Measurements from ENCODE around the gene C1orf115. TPM values are rescaled to one million over a fixed set of nuclear protein-coding genes. Genes with fewer than 3 reads are reported as not detected.
"Not testable (repeated sequence)": the region's sequence is repeated elsewhere in the genome, so short reads cannot be mapped to it uniquely, and the experiment has no call there.

Gene C1orf115
- total RNA-seq, 1 donor from 2014 or later: 9.4 TPM

DNA sequence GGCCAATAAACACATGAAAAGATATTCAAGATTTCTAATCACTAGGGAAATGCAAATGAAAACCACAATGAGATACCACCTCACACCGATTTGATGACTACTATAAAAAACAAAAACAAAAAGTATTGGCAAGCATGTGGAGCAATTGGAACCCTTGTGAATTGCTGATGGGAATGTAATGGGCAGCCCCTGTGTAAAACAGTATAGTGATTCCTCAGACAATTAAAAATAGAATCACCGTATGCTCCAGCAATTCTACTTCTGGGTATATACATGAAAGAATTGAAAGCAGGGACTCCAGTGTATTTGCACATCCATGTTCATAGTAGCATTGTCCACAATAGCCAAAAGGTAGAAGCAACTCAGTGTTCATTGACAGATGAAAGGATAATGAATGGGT lies 12.9 kb upstream of the C1orf115 start:
- Histone ChIP-seq H3K9me3 (ENCODE audit: control insufficient read depth in 3 of 3, low read length in 3 of 3) (no peaks in the 10 kb centered on the region), H3K27ac (ENCODE audit: low read depth, low read length) (no peak overlapping the region), H3K4me1 (ENCODE audit: control insufficient read depth in 3 of 3, insufficient read depth in 3 of 3, low read length in 3 of 3) (peaks cover 0 to 2% (median 0%) of the 10 kb centered on the region in 3 donors), H3K4me3 (ENCODE audit: low read length in 3 of 3) (no peak overlapping the region), H3K9ac (ENCODE audit: low read depth in 1 of 3, low read length in 3 of 3) (no peak overlapping the region), H3K27me3 (ENCODE audit: control insufficient read depth in 3 of 3, insufficient read depth in 3 of 3, low read length in 3 of 3) (no peaks in the 10 kb centered on the region), H3K36me3 (ENCODE audit: control insufficient read depth in 3 of 3, insufficient read depth in 3 of 3, low read length in 3 of 3) (no peaks in the 10 kb centered on the region)

DNA sequence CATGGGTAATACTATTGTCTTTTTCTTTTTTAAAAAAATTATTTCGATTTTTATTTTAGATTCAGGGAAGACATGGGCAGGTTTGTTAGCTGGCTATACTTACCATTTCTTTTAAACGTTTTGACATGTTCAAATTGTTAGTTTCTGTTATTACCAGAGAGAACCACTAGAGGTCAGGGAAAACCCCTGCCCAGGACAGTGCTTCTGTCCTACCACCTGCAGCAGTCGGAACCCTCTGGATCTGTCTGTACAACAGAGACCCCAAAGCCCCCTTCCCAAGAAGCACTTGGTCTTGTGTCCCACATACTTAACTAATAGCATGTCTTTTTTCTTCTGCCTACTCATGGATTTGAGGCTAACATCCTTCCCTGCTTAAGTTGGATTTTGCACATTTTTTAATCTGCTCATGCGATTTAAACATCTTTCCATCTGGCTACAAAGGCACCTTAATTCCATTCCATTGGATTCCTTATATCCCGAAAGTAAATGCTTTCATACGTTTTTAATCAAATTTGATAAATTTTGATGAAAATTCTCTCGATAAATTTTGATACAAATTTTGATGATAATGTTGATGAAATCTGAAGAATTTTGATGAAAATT lies 10.0 kb upstream of the C1orf115 start:
- H3K27ac ChIP-seq (ENCODE audit: low read depth, low read length): no peak overlapping the region
- H3K27me3 ChIP-seq (ENCODE audit: control insufficient read depth in 3 of 3, insufficient read depth in 3 of 3, low read length in 3 of 3): no peaks in the 10 kb centered on the region
- H3K9me3 ChIP-seq (ENCODE audit: control insufficient read depth in 3 of 3, low read length in 3 of 3): no peaks in the 10 kb centered on the region

GRCh38 chr1:220681220-220681880 lies 8.8 kb upstream of the C1orf115 start:
- Histone ChIP-seq H3K9ac (ENCODE audit: low read depth in 1 of 3, low read length in 3 of 3) (no peak overlapping the region), H3K9me3 (ENCODE audit: control insufficient read depth in 3 of 3, low read length in 3 of 3) (no peaks in the 10 kb centered on the region)

More for the DNA sequence above, 10.0 kb upstream of the C1orf115 start:
- Histone ChIP-seq H3K9ac (ENCODE audit: low read depth in 1 of 3, low read length in 3 of 3) (no peak overlapping the region), H3K4me1 (ENCODE audit: control insufficient read depth in 3 of 3, insufficient read depth in 3 of 3, low read length in 3 of 3) (peaks cover 0 to 2% (median 0%) of the 10 kb centered on the region in 3 donors), H3K36me3 (ENCODE audit: control insufficient read depth in 3 of 3, insufficient read depth in 3 of 3, low read length in 3 of 3) (no peaks in the 10 kb centered on the region), H3K4me3 (ENCODE audit: low read length in 3 of 3) (no peak overlapping the region)

DNA sequence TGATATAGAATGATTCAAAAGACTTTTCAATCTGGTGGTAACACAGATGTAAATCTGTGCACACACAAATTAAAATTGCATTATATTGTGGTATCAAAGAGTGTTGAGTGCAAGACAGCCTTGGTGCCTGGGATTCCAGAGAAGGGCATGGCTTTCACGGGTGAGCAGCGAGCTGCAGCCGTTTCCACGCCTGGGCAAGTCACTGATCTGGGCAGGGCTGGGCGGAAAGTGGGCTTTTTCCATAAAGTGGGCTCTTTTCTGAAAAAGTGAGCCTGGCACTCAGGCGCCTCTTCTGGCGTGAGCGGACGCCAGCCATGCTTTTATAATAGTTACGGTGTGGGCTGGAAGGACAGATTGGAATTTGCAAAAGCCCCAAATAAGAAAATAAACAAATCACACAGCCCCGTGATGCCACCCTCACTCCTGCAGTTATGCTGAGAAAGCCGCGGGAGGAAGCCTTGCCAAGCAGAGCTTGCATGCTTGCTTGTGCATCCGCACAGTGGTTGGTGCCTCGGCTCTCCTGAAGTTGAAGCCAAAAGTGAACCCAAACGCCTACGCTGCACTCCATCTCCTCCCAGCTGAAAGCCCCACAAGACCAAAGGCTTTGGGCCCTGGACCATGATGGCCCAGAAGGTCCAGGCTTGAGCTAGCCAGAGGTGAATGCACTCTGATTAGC lies 7.1 kb upstream of the C1orf115 start:
- H3K27ac ChIP-seq (ENCODE audit: low read depth, low read length): no peak overlapping the region
- no peak overlapping the region for H3K4me3 ChIP-seq (ENCODE audit: low read length in 3 of 3)
- H3K27me3 ChIP-seq (ENCODE audit: control insufficient read depth in 3 of 3, insufficient read depth in 3 of 3, low read length in 3 of 3): no peaks in the 10 kb centered on the region
- no peaks in the 10 kb centered on the region for H3K9me3 ChIP-seq (ENCODE audit: control insufficient read depth in 3 of 3, low read length in 3 of 3)
- H3K9ac ChIP-seq (ENCODE audit: low read depth in 1 of 3, low read length in 3 of 3): no peak overlapping the region
- H3K36me3 ChIP-seq (ENCODE audit: control insufficient read depth in 3 of 3, insufficient read depth in 3 of 3, low read length in 3 of 3): no peaks in the 10 kb centered on the region
- peaks cover 0 to 2% (median 0%) of the 10 kb centered on the region in 3 donors for H3K4me1 ChIP-seq (ENCODE audit: control insufficient read depth in 3 of 3, insufficient read depth in 3 of 3, low read length in 3 of 3)

More at GRCh38 chr1:220681220-220681880, 8.8 kb upstream of the C1orf115 start:
- no peak overlapping the region for H3K27ac ChIP-seq (ENCODE audit: low read depth, low read length)
- H3K36me3 ChIP-seq (ENCODE audit: control insufficient read depth in 3 of 3, insufficient read depth in 3 of 3, low read length in 3 of 3): no peaks in the 10 kb centered on the region
- H3K27me3 ChIP-seq (ENCODE audit: control insufficient read depth in 3 of 3, insufficient read depth in 3 of 3, low read length in 3 of 3): no peaks in the 10 kb centered on the region
- peak overlapping the region in 1 of 3 donors; percentile 55 for H3K4me3 ChIP-seq (ENCODE audit: low read length in 3 of 3)
- H3K4me1 ChIP-seq (ENCODE audit: control insufficient read depth in 3 of 3, insufficient read depth in 3 of 3, low read length in 3 of 3): peaks cover 0 to 2% (median 0%) of the 10 kb centered on the region in 3 donors

GRCh38 chr1:220683716-220684115 lies 6.4 kb upstream of the C1orf115 start:
- not testable (repeated sequence) for H3K27me3 ChIP-seq (ENCODE audit: control insufficient read depth in 3 of 3, insufficient read depth in 3 of 3, low read length in 3 of 3); H3K9me3 ChIP-seq (ENCODE audit: control insufficient read depth in 3 of 3, low read length in 3 of 3); H3K27ac ChIP-seq (ENCODE audit: low read depth, low read length); H3K36me3 ChIP-seq (ENCODE audit: control insufficient read depth in 3 of 3, insufficient read depth in 3 of 3, low read length in 3 of 3); H3K4me1 ChIP-seq (ENCODE audit: control insufficient read depth in 3 of 3, insufficient read depth in 3 of 3, low read length in 3 of 3); H3K4me3 ChIP-seq (ENCODE audit: low read length in 3 of 3); H3K9ac ChIP-seq (ENCODE audit: low read depth in 1 of 3, low read length in 3 of 3)

- Histone ChIP-seq H3K4me1 (ENCODE audit: control insufficient read depth in 3 of 3, insufficient read depth in 3 of 3, low read length in 3 of 3) (peaks cover 4 to 6% (median 4%) of the 10 kb centered on the region in 3 donors), H3K36me3 (ENCODE audit: control insufficient read depth in 3 of 3, insufficient read depth in 3 of 3, low read length in 3 of 3) (no peaks in the 10 kb centered on the region), H3K4me3 (ENCODE audit: low read length in 3 of 3) (no peak overlapping the region), H3K27me3 (ENCODE audit: control insufficient read depth in 3 of 3, insufficient read depth in 3 of 3, low read length in 3 of 3) (no peaks in the 10 kb centered on the region), H3K27ac (ENCODE audit: low read depth, low read length) (no peak overlapping the region), H3K9me3 (ENCODE audit: control insufficient read depth in 3 of 3, low read length in 3 of 3) (no peaks in the 10 kb centered on the region), H3K9ac (ENCODE audit: low read depth in 1 of 3, low read length in 3 of 3) (no peak overlapping the region)
Observed at GRCh38 chr1:220684890-220685289, 5.3 kb upstream of the C1orf115 start.

DNA sequence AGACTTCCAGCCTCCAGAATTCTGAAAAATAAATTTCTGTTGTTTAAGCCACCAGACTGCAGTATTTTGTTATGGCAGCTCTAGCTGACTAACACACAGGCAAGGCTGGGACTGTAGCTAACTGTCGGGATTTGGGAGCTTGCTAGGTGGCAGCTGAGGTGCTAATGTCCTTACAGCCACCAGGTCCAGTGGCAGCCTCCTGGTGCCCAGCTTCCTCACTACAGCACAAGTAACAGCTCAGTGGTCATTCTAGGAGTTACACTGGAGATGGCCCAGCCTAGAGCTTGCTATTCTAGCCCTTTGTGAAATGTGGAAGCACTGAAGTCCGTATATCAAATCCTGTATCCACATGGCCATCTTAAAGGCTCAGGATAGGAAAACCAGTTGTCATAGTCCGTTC lies 4.3 kb upstream of the C1orf115 start:
- H3K9me3 ChIP-seq (ENCODE audit: control insufficient read depth in 3 of 3, low read length in 3 of 3): no peaks in the 10 kb centered on the region
- H3K4me3 ChIP-seq (ENCODE audit: low read length in 3 of 3): no peak overlapping the region
- no peaks in the 10 kb centered on the region for H3K27me3 ChIP-seq (ENCODE audit: control insufficient read depth in 3 of 3, insufficient read depth in 3 of 3, low read length in 3 of 3)
- H3K4me1 ChIP-seq (ENCODE audit: control insufficient read depth in 3 of 3, insufficient read depth in 3 of 3, low read length in 3 of 3): peaks cover 6 to 9% (median 9%) of the 10 kb centered on the region in 3 donors
- H3K9ac ChIP-seq (ENCODE audit: low read depth in 1 of 3, low read length in 3 of 3): no peak overlapping the region
- H3K36me3 ChIP-seq (ENCODE audit: control insufficient read depth in 3 of 3, insufficient read depth in 3 of 3, low read length in 3 of 3): no peaks in the 10 kb centered on the region
- H3K27ac ChIP-seq (ENCODE audit: low read depth, low read length): no peak overlapping the region

- Histone ChIP-seq H3K27ac (ENCODE audit: low read depth, low read length) (no peak overlapping the region), H3K4me3 (ENCODE audit: low read length in 3 of 3) (no peak overlapping the region), H3K9ac (ENCODE audit: low read depth in 1 of 3, low read length in 3 of 3) (no peak overlapping the region), H3K9me3 (ENCODE audit: control insufficient read depth in 3 of 3, low read length in 3 of 3) (no peaks in the 10 kb centered on the region), H3K27me3 (ENCODE audit: control insufficient read depth in 3 of 3, insufficient read depth in 3 of 3, low read length in 3 of 3) (no peaks in the 10 kb centered on the region), H3K36me3 (ENCODE audit: control insufficient read depth in 3 of 3, insufficient read depth in 3 of 3, low read length in 3 of 3) (no peaks in the 10 kb centered on the region), H3K4me1 (ENCODE audit: control insufficient read depth in 3 of 3, insufficient read depth in 3 of 3, low read length in 3 of 3) (peaks cover 6 to 9% (median 9%) of the 10 kb centered on the region in 3 donors)
Observed at GRCh38 chr1:220687809-220688208, 2.4 kb upstream of the C1orf115 start.

DNA sequence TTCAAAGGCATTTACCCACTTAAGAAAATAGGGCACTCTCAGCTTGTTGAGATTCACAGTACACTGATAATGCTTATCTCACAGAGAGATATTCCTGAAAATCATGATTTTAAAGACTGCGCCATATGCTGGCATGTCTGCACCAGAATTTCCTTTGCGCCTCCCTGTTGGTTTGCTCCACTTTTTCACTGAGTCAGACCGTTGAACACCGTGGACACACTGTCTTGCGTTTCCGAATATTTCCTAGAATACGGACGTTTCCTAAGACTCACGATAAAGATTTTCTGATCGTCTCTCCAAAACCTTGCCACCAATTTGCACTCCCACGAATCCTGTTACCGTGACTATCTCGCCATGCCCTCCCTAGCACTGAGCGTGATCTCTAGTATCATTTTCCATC lies 497 bp upstream of the C1orf115 start:
- Histone ChIP-seq H3K27ac (ENCODE audit: low read depth, low read length) (no peak overlapping the region), H3K9me3 (ENCODE audit: control insufficient read depth in 3 of 3, low read length in 3 of 3) (no peaks in the 10 kb centered on the region), H3K27me3 (ENCODE audit: control insufficient read depth in 3 of 3, insufficient read depth in 3 of 3, low read length in 3 of 3) (no peaks in the 10 kb centered on the region), H3K4me1 (ENCODE audit: control insufficient read depth in 3 of 3, insufficient read depth in 3 of 3, low read length in 3 of 3) (peaks cover 6 to 9% (median 9%) of the 10 kb centered on the region in 3 donors), H3K36me3 (ENCODE audit: control insufficient read depth in 3 of 3, insufficient read depth in 3 of 3, low read length in 3 of 3) (no peaks in the 10 kb centered on the region), H3K4me3 (ENCODE audit: low read length in 3 of 3) (peak overlapping the region; percentile 67 to 82 (median 81)), H3K9ac (ENCODE audit: low read depth in 1 of 3, low read length in 3 of 3) (peak overlapping the region in 2 of 3 donors; percentile 75 to 79)
